Activated T-cell treated with anti-CD3 and anti-CD28 coated beads, Interleukin-2, amount 50 U/mL, for 72 hours (primary cell): ENCODE measurements around the gene RPL22. TPM values are rescaled to one million over a fixed set of nuclear protein-coding genes. Genes with fewer than 3 reads are reported as not detected.

Source experiments
- ATAC-seq, 2 donors: fragments of 150-1000 bp; cut with Tn5 transposase; replicated peaks in 1 of 2; 2 replicates each; pipeline ENCODE4 v1.10.0; 2021; ENCODE audit warnings: moderate library complexity in 2 of 2, mild to moderate bottlenecking in 1 of 2
- DNase-seq, 2 donors: peaks; one replicate each; pipeline ENCODE4 v3.0.0; 2021 to 2022; ENCODE audit warnings: mixed read lengths in 1 of 2
- H3K27ac Mint-ChIP-seq: one replicate; pipeline ENCODE4 v1.8.0; 2022; ENCODE audit warnings: mild to moderate bottlenecking, moderate library complexity, mixed read lengths
- H3K27me3 Mint-ChIP-seq: one replicate; pipeline ENCODE4 v1.8.0; 2022; ENCODE audit warnings: low read depth, mixed read lengths
- H3K36me3 Mint-ChIP-seq, 2 donors: one replicate each; pipeline ENCODE4 v1.8.0; 2022; ENCODE audit warnings: mixed read lengths in 2 of 2, mild to moderate bottlenecking in 1 of 2; ENCODE audit not compliant: insufficient read depth in 2 of 2
- H3K4me1 Mint-ChIP-seq: one replicate; pipeline ENCODE4 v1.8.0; 2022; ENCODE audit warnings: low read depth, mixed read lengths
- H3K4me3 Mint-ChIP-seq, 2 donors: one replicate each; pipeline ENCODE4 v1.8.0; 2022; ENCODE audit warnings: mild to moderate bottlenecking in 2 of 2, mixed read lengths in 2 of 2, moderate library complexity in 2 of 2
- H3K9me3 Mint-ChIP-seq, 2 donors: one replicate each; pipeline ENCODE4 v1.8.0; 2022; ENCODE audit warnings: mixed read lengths in 2 of 2
- total RNA-seq, 2 donors: library from RNA; stranded (reverse); gene quantifications; one replicate each; pipeline ENCODE4 v1.2.3, GENCODE V29; 2022

RPL22 gene
- total RNA-seq, 2 donors from 2014 or later: 507 to 537 TPM

DNA sequence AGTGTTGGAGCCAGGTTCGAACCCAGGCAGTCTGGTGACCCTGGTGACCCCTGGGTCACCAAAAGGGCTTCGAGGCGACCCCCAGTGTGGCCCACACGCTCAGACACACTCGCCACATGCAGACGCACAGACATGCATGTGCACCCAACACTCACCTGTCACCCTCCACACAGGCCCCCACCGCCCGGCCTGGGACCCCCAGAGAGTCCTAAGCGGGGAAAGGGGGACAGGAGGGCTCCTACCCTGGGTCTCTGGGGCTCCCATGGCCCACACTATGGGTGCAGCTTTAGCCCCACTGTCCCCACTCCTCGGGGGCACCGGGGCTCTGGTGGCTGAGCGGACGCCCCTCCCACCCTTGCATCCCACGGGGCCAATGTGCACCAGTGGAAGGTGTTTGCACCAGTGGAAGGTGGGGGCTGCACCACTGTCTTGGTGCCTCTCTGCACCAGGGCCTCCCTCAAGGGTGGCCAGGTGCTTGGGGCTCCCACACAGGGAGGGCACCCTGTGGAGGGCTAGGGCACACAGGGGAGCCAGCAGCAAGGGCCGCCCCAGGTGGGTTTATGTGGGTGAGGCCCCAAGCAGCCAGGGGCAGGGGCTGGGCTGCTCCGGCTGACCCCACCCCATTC, 29.2 kb downstream of the RPL22 start:
- Mint-ChIP-seq H3K27ac (no peak overlapping the region), H3K9me3 (no peaks in the 10 kb centered on the region), H3K36me3 (no peaks in the 10 kb centered on the region), H3K4me3 (no peak overlapping the region), H3K4me1 (no peaks in the 10 kb centered on the region), H3K27me3 (peaks cover 6% of the 10 kb centered on the region)
- DNase-seq (no peak), ATAC-seq (no peak)

DNA sequence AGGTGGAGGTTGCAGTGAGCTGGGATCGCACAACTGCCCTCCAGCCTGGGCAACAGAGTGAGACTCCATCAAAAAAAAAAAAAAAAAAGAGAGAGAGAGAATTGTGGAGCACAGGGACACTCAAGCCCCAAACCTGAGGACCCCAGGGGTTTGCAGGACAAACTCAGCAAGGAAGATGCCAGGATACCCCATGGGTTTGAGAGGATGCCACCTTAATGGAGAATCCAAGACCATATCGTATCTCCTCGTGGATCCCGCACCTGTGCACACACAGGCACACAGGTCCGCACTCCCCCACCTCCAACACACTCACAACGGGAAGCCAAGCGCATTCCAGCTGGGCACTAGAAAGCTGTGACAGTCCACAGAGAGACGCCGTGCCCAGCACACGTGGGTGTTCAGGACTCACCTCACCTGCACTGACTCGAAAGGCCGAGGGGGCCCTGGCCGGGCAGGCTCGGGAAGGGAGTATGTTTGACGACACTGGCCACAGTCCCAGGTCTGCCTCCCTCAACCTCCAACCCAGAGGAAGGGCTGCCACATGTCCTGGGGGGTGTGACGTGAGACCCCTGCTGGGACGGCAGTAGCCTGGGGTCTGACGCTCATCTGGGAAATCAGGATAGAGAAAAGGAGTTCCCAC, 30.3 kb downstream of the RPL22 start:
- no peak for ATAC-seq
- peaks cover 13% of the 10 kb centered on the region for H3K27me3 Mint-ChIP-seq
- no peaks in the 10 kb centered on the region for H3K9me3 Mint-ChIP-seq

DNA sequence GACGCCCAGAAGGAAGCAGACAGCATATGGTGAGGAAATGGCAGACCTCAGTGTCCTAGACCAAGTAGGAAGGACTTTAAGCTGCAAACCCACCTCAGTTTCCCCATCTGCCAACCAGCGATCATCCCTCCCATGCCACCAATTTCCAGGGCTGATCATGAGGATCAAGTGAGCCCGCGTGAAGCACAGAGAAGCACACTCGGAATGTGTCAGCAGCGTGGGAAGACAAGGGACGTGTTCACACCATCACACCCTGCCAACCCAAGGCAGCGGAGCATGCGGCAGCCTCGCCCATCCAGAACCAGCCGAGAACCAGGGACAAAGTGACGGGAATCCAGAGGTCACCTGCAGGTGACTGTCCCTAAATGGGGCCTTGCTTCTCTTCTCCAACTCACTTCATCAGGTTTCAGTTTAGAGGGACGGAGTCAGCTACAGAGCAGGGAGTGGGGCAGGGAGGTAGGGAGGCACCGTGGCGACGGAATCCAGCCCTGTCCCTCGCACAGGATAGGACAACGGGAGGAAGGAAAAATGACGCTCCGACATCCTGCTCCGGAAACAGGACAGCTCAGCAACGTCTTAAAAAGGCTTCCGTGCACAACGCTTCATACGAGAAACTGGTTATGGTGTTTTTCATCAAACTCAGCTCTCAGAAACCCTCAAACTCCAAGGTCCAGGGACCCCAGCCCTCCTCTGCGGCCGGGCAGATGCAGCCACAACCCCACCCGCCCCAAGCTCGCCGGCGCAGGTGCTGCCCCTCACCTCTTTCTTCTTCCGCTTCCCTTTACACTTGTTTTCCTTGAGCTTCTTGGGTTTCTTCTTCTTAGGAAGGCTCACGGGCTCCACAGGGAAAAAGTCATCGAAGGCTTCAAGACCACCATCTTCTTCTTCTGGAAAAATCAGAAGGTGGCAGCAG, 31.7 kb downstream of the RPL22 start:
- Mint-ChIP-seq H3K4me1 (no peaks in the 10 kb centered on the region), H3K36me3 (no peaks in the 10 kb centered on the region), H3K9me3 (no peaks in the 10 kb centered on the region), H3K27me3 (peaks cover 13% of the 10 kb centered on the region), H3K4me3 (no peak overlapping the region), H3K27ac (no peak overlapping the region)
- DNase-seq (no peak), ATAC-seq (no peak)

More for the DNA sequence above, 30.3 kb downstream of the RPL22 start:
- Mint-ChIP-seq H3K4me3 (no peak overlapping the region), H3K27ac (no peak overlapping the region), H3K36me3 (no peaks in the 10 kb centered on the region), H3K4me1 (no peaks in the 10 kb centered on the region)
- no peak for DNase-seq

DNA sequence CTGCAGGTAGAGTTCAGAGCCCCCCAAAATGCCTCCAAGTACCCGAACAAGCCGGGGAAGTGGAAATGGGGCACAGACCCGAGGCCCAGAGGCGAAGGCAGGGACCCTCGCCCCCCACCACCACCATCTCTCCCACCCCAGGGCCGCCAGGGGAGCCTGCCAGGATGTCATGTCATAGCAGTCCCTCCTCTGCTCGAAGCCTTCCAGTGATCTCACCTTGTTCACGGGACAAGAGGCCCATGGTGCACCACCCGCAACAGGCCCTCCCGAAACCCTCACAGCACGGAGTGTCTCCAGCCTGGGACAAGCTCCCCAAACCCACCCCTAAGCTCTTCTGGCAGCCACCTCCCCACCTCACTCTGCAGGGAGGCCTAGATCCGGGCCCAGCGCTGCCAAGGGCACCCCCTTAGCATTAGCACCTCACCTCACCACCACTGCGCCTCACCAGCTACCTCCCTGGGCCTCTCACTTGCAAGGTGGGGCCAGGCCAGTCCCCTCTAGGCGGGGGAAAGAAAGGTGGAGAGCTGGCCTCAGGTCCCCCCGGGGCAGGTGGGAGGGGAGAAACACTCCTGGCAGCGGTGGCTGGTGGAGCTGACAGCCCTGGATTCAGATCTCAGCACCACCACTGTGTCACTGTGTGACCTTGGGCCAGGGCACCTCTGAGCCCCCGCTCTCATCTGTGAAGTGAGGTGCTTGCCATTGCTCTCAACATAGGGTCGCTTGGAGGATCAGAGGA, 32.6 kb downstream of the RPL22 start:
- Mint-ChIP-seq H3K36me3 (no peaks in the 10 kb centered on the region), H3K27me3 (peaks cover 15% of the 10 kb centered on the region), H3K27ac (no peak overlapping the region), H3K4me1 (no peaks in the 10 kb centered on the region), H3K9me3 (no peaks in the 10 kb centered on the region), H3K4me3 (no peak overlapping the region)
- DNase-seq (no peak), ATAC-seq (no peak)

DNA sequence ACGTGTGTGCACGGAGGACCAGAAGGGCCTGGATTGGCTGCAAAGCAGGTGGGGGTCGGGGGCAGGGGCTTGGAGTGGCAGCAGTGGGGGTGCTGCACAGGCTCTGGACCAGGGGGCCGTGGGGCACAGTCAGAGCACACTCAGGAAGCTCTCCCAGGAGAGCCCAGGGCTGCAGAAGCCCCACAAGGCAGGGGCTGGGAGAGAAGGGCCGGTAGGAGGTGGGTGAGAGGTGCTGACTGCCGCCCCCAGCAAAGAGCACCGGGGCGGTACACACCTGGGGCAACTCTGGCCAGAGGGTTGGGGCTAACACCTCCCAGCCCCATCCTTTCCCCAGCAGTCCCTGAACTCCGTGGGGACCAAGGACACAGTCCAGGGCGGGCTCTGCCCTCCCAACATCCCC, 33.2 kb downstream of the RPL22 start:
- Mint-ChIP-seq H3K4me3 (no peak overlapping the region), H3K27me3 (peaks cover 18% of the 10 kb centered on the region), H3K27ac (no peak overlapping the region), H3K9me3 (no peaks in the 10 kb centered on the region), H3K4me1 (no peaks in the 10 kb centered on the region), H3K36me3 (no peaks in the 10 kb centered on the region)
- ATAC-seq (no peak), DNase-seq (no peak)

DNA sequence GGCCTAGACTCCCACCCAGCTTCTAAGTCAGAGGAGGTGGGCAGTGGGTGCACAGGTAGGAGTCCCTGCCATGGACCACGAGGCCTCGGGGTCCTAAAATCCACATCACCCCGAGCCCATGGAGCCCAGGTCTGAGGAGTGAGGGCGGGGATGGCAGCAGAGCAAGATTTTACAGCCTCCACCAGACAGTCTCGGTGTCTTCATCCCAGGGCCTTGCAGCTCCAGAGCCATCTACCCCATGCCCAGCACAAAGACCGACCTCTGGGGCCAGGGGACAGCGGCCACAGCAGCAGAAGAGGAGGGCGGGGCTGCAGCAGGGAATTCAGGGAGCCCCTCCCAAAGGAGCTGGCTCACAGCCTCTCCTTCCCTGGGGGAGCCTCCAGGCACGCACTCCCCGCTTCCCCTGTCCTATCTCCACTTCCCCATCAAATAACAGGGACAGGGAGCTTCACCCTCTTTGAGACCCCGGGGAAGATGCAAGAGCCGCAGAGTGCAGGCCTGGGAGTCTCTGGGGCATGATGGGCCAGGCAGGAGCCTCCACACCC, 33.9 kb downstream of the RPL22 start:
- Mint-ChIP-seq H3K36me3 (no peaks in the 10 kb centered on the region), H3K27ac (no peak overlapping the region), H3K4me3 (no peak overlapping the region), H3K9me3 (no peaks in the 10 kb centered on the region), H3K4me1 (peaks cover 5% of the 10 kb centered on the region), H3K27me3 (peaks cover 25% of the 10 kb centered on the region)
- DNase-seq (no peak), ATAC-seq (no peak)

DNA sequence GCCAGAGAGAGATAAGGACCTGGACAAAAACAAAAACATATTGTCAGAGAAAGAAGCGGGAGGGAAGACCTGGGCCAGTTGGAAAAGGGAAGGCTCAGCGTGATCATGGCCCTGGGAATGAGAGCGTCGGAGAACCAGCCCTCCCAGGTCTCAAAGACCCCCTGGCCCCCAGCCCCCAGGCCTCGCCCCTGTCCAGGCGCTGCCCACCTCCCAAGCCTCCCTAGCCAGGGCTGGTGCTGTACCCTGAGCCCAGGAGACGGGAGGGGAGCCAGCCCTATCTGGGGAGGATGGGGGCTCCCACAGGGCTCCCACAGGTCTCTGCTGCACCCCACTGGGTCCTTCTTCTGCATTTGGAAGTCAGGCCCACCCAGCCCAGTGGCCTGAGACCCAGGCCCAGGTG, 34.4 kb downstream of the RPL22 start:
- Mint-ChIP-seq H3K27ac (no peak overlapping the region), H3K4me3 (no peak overlapping the region), H3K9me3 (no peaks in the 10 kb centered on the region), H3K36me3 (no peaks in the 10 kb centered on the region), H3K27me3 (peaks cover 25% of the 10 kb centered on the region), H3K4me1 (peaks cover 5% of the 10 kb centered on the region)
- ATAC-seq (no peak), DNase-seq (no peak)

DNA sequence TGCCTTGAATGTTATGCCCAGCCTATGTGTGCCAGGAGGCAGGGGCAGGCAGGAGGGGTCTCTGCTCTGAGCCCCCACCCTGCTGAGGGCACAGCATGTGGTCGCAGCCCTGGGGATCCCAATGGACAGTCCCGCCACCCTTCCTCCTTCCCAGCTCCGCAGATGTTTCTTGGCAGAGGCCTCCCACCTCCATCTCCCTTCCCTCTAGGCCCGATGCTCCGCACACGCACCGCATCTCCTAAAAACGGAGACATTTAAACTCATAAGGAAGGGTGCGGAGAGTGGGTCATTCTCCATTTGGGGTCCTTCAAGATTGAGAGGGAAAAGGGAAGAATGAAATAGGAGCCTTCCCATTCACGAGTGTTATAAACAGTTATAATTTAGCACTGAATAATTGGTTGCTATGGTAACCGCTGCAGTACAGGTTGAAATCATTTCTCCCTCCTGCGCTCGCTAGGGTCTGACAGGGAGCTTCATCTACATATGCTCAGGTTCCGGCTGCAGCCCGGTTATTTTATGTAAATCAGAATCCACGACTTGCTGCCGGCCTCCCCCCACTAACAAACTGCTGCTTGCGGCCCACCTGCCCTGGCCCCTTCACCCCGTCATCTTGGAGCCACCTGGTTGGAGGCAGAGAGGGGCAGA, 35.3 kb downstream of the RPL22 start:
- Mint-ChIP-seq H3K36me3 (no peaks in the 10 kb centered on the region), H3K4me3 (no peak overlapping the region), H3K27me3 (peaks cover 31% of the 10 kb centered on the region), H3K4me1 (peaks cover 5% of the 10 kb centered on the region), H3K27ac (no peak overlapping the region), H3K9me3 (no peaks in the 10 kb centered on the region)
- ATAC-seq (no peak), DNase-seq (no peak)

DNA sequence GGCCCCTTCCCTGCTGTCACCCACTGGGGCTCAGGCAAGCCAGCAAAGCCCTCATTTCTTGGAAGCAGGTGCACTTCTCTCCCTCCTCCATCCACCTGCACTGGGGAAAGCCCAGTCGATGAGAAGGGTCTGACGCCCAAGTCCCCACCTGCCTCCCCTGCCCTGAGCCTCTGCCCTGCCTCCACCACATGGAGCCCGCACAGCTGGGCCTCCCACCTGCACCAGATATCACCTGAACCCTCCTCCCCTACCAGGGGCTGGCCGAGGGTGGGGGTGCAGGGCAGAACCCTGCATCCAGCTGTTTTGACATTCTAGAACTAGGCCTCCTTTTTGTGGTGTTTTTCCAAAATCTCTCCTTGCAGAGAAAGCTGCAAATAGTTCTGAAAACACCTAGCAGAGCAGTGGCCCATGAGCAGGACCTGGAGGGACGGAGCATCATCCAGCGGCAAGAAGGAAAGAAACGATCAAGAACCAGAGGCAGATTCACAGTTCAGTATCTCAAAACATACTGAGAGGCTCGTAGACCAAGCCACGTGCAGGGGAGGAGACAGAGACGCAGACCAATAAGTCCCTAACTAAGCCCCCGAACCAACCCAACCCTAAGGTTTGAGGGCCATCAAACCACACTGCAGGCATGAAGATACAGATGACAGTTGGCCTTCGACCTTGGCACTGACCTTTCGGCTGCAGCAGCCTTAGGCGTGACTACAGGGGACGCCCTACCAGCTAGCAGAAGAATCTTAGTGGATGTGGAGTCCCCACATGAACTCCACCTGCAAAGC, 36.0 kb downstream of the RPL22 start:
- Mint-ChIP-seq H3K27ac (no peak overlapping the region), H3K4me1 (peaks cover 5% of the 10 kb centered on the region), H3K27me3 (peaks cover 30% of the 10 kb centered on the region), H3K9me3 (no peaks in the 10 kb centered on the region), H3K4me3 (no peak overlapping the region), H3K36me3 (no peaks in the 10 kb centered on the region)
- DNase-seq: no peak
- no peak for ATAC-seq

DNA sequence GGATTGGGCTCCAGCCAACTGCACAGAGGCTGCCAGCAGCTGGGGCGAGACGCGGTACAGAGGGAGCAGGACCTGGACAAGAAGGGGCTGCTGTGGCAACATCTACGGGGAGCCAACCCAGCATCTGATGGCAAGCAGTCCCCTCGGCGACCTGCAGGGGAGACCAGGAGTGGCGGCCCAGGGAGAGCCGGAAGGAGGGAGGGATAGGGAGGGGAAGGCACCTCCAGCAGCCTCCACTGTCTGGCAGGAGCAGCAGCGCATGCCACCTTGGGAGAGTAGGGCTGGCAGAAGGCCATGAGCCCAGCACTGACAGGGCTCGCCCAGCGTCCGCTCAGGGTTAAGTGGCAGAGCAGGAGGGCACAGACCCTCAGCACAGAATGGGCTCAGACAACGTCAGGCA, 36.6 kb downstream of the RPL22 start:
- Mint-ChIP-seq H3K4me1 (peaks cover 10% of the 10 kb centered on the region), H3K4me3 (no peak overlapping the region), H3K27me3 (peaks cover 27% of the 10 kb centered on the region), H3K27ac (no peak overlapping the region), H3K36me3 (no peaks in the 10 kb centered on the region), H3K9me3 (no peaks in the 10 kb centered on the region)
- no peak for DNase-seq
- no peak for ATAC-seq

DNA sequence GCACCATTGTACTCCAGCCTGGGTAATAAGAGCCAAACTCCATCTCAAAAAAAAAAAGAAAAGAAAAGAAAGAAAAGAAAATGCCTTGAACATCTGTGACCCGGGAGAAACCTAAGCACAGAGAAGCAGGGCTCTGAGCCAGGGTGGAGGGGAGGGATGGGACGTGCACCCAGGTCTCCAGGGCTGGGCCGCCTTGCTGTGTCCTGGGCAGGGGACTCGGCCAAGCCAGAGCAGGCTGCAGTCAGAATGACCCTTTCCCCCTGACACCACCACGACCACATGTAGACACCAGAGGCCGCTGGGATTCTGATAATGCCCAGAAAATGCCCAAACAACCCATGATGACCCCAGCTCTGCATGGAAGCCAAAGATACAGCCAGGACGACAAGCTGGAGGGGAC, 37.1 kb downstream of the RPL22 start:
- H3K27me3 Mint-ChIP-seq: peaks cover 27% of the 10 kb centered on the region
- H3K4me1 Mint-ChIP-seq: peaks cover 14% of the 10 kb centered on the region
- DNase-seq (no peak), ATAC-seq (no peak)
- no peaks in the 10 kb centered on the region for H3K36me3 Mint-ChIP-seq
- no peak overlapping the region for H3K27ac Mint-ChIP-seq
- H3K4me3 Mint-ChIP-seq: no peak overlapping the region
- H3K9me3 Mint-ChIP-seq: no peaks in the 10 kb centered on the region

DNA sequence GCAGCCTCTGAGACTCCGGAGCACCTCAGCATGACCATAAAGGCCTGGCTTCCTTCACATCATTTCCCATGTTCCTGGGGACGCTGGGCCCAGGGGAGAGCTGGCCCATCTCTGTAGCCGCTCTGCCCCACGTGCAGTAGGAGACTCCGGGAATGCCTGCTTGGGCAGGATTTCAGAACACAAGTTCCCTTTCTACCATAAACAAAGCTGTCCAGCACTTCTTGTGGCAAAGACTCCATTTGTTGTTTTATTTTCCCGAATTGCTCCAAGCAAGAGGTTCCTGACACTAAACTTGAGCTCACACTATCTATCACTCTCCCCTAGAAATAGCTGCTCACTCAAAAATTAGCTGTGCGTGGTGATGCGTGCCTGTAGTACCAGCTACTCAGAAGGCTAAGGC, 41.2 kb downstream of the RPL22 start:
- no peak for DNase-seq
- no peak for ATAC-seq
- H3K9me3 Mint-ChIP-seq: no peaks in the 10 kb centered on the region
- H3K27me3 Mint-ChIP-seq: peaks cover 20% of the 10 kb centered on the region
- no peaks in the 10 kb centered on the region for H3K36me3 Mint-ChIP-seq
- peaks cover 14% of the 10 kb centered on the region for H3K4me1 Mint-ChIP-seq
- H3K4me3 Mint-ChIP-seq: no peak overlapping the region
- no peak overlapping the region for H3K27ac Mint-ChIP-seq
